WTC11 (cell line): ENCODE data around the gene ID3. TPM values are rescaled to one million over a fixed set of nuclear protein-coding genes. Genes with fewer than 3 reads are reported as not detected.

Experiments
- ATAC-seq: fragments of 200-7000 bp; cut with Tn5 transposase; 2 replicates; pipeline ENCODE4 v1.10.0; 2021; ENCODE audit warnings: mild to moderate bottlenecking, moderate library complexity
- CTCF ChIA-PET: fragments of 300-600 bp; sonication (Branson Sonifier 250); formaldehyde crosslinking; loops from one replicate; lab custom pipeline; 2021; ENCODE audit warnings: antibody characterized with exemption; lab: Charles Lee
- POLR2A ChIA-PET: fragments of 350-600 bp; sonication (Branson Sonifier 250); formaldehyde crosslinking; loops from one replicate; lab custom pipeline; 2021; ENCODE audit warnings: antibody characterized with exemption; lab: Charles Lee
- DNase-seq: peaks from one replicate; pipeline ENCODE4 v3.0.0; 2021; ENCODE audit warnings: low spot score
- H3K27ac Mint-ChIP-seq: 2 replicates; pipeline ENCODE4 v1.8.0; 2021; ENCODE audit warnings: mixed read lengths
- H3K27me3 Mint-ChIP-seq: 2 replicates; pipeline ENCODE4 v1.8.0; 2021; ENCODE audit warnings: low read depth, mild to moderate bottlenecking, moderate library complexity, mixed read lengths
- H3K36me3 Mint-ChIP-seq: 2 replicates; pipeline ENCODE4 v1.8.0; 2021; ENCODE audit warnings: mixed read lengths
- H3K4me1 Mint-ChIP-seq: 2 replicates; pipeline ENCODE4 v1.8.0; 2022; ENCODE audit warnings: mixed read lengths
- H3K4me3 Mint-ChIP-seq: 2 replicates; pipeline ENCODE4 v1.8.0; 2021; ENCODE audit warnings: mild to moderate bottlenecking, moderate library complexity, mixed read lengths
- H3K9me3 Mint-ChIP-seq: 2 replicates; pipeline ENCODE4 v1.8.0; 2021; ENCODE audit warnings: mixed read lengths
- AFF4 ChIP-seq: sonication (generic); formaldehyde crosslinking; IDR thresholded peaks from 2 replicates; pipeline ENCODE4 v1.8.1; 2023; ENCODE audit warnings: mild to moderate bottlenecking, missing genetic modification reagents, borderline replicate concordance
- AR ChIP-seq: fragments of 250-450 bp; sonication (Bioruptor Pico); IDR thresholded peaks from 2 replicates; pipeline ENCODE4 v1.9.0; 2021; ENCODE audit warnings: mild to moderate bottlenecking
- ATF3 ChIP-seq: sonication (generic); formaldehyde crosslinking; conservative IDR thresholded peaks from 2 replicates; pipeline ENCODE4 v1.8.1; 2022; ENCODE audit warnings: mild to moderate bottlenecking, missing genetic modification reagents
- ELF4 ChIP-seq: sonication (generic); formaldehyde crosslinking; IDR thresholded peaks from 2 replicates; pipeline ENCODE4 v1.8.1; 2022; ENCODE audit warnings: low read depth, mild to moderate bottlenecking, moderate library complexity, missing genetic modification reagents
- FOXP4 ChIP-seq: sonication (generic); formaldehyde crosslinking; IDR thresholded peaks from 2 replicates; pipeline ENCODE4 v1.8.0; 2022; ENCODE audit warnings: mild to moderate bottlenecking, missing genetic modification reagents
- JAZF1 ChIP-seq: fragments of 250-450 bp; sonication (Bioruptor Pico); IDR thresholded peaks from 2 replicates; pipeline ENCODE4 v1.9.0; 2021; ENCODE audit warnings: moderate library complexity, mild to moderate bottlenecking, inconsistent platforms
- MXD4 ChIP-seq: fragments of 250-450 bp; sonication (Bioruptor Pico); IDR thresholded peaks from 2 replicates; pipeline ENCODE4 v1.8.0; 2021; ENCODE audit warnings: mild to moderate bottlenecking, moderate library complexity, borderline replicate concordance
- PREB ChIP-seq: sonication (generic); formaldehyde crosslinking; IDR thresholded peaks from 2 replicates; pipeline ENCODE4 v1.8.1; 2022; ENCODE audit warnings: mild to moderate bottlenecking, missing genetic modification reagents, moderate library complexity, borderline replicate concordance
- RELA ChIP-seq: sonication (generic); formaldehyde crosslinking; IDR thresholded peaks from 2 replicates; pipeline ENCODE4 v1.8.1; 2022; ENCODE audit warnings: missing genetic modification reagents, mild to moderate bottlenecking, borderline replicate concordance
- SP1 ChIP-seq: sonication (generic); formaldehyde crosslinking; conservative IDR thresholded peaks from 2 replicates; pipeline ENCODE4 v1.8.1; 2022; ENCODE audit warnings: missing genetic modification reagents
- TEAD4 ChIP-seq: sonication (generic); formaldehyde crosslinking; IDR thresholded peaks from 2 replicates; pipeline ENCODE4 v1.8.0; 2022; ENCODE audit warnings: mild to moderate bottlenecking, missing genetic modification reagents
- USF1 ChIP-seq: sonication (generic); formaldehyde crosslinking; IDR thresholded peaks from 2 replicates; pipeline ENCODE4 v1.8.0; 2022; ENCODE audit warnings: mild to moderate bottlenecking, missing genetic modification reagents
- ZNF138 ChIP-seq: sonication (generic); formaldehyde crosslinking; conservative IDR thresholded peaks from 2 replicates; pipeline ENCODE4 v1.8.1; 2022; ENCODE audit warnings: mild to moderate bottlenecking, moderate library complexity, missing genetic modification reagents
- ZNF263 ChIP-seq: sonication (generic); formaldehyde crosslinking; IDR thresholded peaks from 2 replicates; pipeline ENCODE4 v1.8.1; 2022; ENCODE audit warnings: low read depth, mild to moderate bottlenecking, moderate library complexity, missing genetic modification reagents
- ZNF423 ChIP-seq: fragments of 250-450 bp; sonication (Bioruptor Pico); IDR thresholded peaks from 2 replicates; pipeline ENCODE4 v2.1.2; 2022; ENCODE audit warnings: mild to moderate bottlenecking, moderate library complexity
- ZNF425 ChIP-seq: fragments of 250-450 bp; sonication (Bioruptor Pico); conservative IDR thresholded peaks from 2 replicates; pipeline ENCODE4 v1.9.0; 2021; ENCODE audit warnings: mild to moderate bottlenecking
- ZNF512 ChIP-seq: sonication (generic); formaldehyde crosslinking; IDR thresholded peaks from 2 replicates; pipeline ENCODE4 v1.8.1; 2022; ENCODE audit warnings: missing genetic modification reagents, borderline replicate concordance
- ZSCAN18 ChIP-seq: fragments of 250-450 bp; sonication (Bioruptor Pico); IDR thresholded peaks from 2 replicates; pipeline ENCODE4 v2.1.2; 2022; ENCODE audit warnings: mild to moderate bottlenecking, moderate library complexity
- total RNA-seq: library from RNA; stranded (reverse); gene quantifications from 3 replicates; pipeline ENCODE4 v1.2.3, GENCODE V29; 2021

Gene ID3
- total RNA-seq, 1 experiment from 2014 or later = 168 TPM

GRCh38 chr1:23576338-23577055, 17.2 kb upstream of the ID3 start:
- Mint-ChIP-seq H3K4me3 (no peak overlapping the region), H3K4me1 (peaks cover 34% of the 10 kb centered on the region), H3K27me3 (no peaks in the 10 kb centered on the region), H3K27ac (no peak overlapping the region), H3K36me3 (peaks cover 7% of the 10 kb centered on the region), H3K9me3 (peaks cover 7% of the 10 kb centered on the region)
- CTCF ChIA-PET = interaction anchor here (0.7 to 4.4 kb wide), 6 partner anchors 10 to 61 kb away, joined by 3 to 25 read pairs (median 8); no protein-coding TSS in a partner anchor
- DNase-seq (no peak), ATAC-seq (no peak)
- TF ChIP-seq ZNF263 (CRISPR knock-in tag) (no peak), FOXP4 (CRISPR knock-in tag) (no peak), MXD4 (no peak), USF1 (CRISPR knock-in tag) (no peak), ATF3 (CRISPR knock-in tag) (no peak), JAZF1 (CRISPR knock-in tag) (no peak), ELF4 (CRISPR knock-in tag) (no peak), TEAD4 (CRISPR knock-in tag) (no peak), ZNF423 (no peak), ZNF425 (no peak), SP1 (CRISPR knock-in tag) (no peak), ZNF138 (no peak), ZSCAN18 (CRISPR knock-in tag) (no peak), PREB (no peak), RELA (CRISPR knock-in tag) (no peak), AR (CRISPR knock-in tag) (no peak), AFF4 (CRISPR knock-in tag) (no peak), ZNF512 (no peak)
- POLR2A ChIA-PET = interaction anchor here (0.5 to 1.2 kb wide), 4 partner anchors 15 to 1681 kb away, joined by 3 to 5 read pairs (median 4); no protein-coding TSS in a partner anchor
